Measurements from ENCODE around the gene PLCL1. TPM values are rescaled to one million over a fixed set of nuclear protein-coding genes. Genes with fewer than 3 reads are reported as not detected.
A peak's percentile ranks its signal among the peaks of the same experiment; 100 is the strongest.

Gene PLCL1
- total RNA-seq: 1 to 10 TPM in 1 of 2 donors, under 1 TPM in 1; 0.87 to 1.2 TPM

- Mint-ChIP-seq H3K4me3 (peak within 1 kb of the TSS; percentile 93), H3K27ac (peak within 1 kb of the TSS; percentile 71), H3K9me3 (no peaks in the 10 kb centered on the region), H3K27me3 (no peaks in the 10 kb centered on the region), H3K4me1 (peaks cover 26% of the 10 kb centered on the region), H3K36me3 (ENCODE audit: low read depth) (no peaks in the 10 kb centered on the region)
- ATAC-seq (replicated peaks): peak; percentile 99
These were observed at the start of gene PLCL1 for GRCh38 chr2:197804049-197804757. TSS of gene PLCL1 (plus strand) at chr2:197804593.

GRCh38 chr2:197759013-197759412 lies 45.4 kb upstream of the PLCL1 start:
- no peak for ATAC-seq (replicated peaks)
- H3K27ac Mint-ChIP-seq: no peak overlapping the region
- H3K4me3 Mint-ChIP-seq: no peak overlapping the region
- H3K27me3 Mint-ChIP-seq: peaks cover 6% of the 10 kb centered on the region
- peaks cover 16% of the 10 kb centered on the region for H3K9me3 Mint-ChIP-seq
- H3K4me1 Mint-ChIP-seq: no peaks in the 10 kb centered on the region
- H3K36me3 Mint-ChIP-seq (ENCODE audit: low read depth): no peaks in the 10 kb centered on the region

GRCh38 chr2:197759625-197760292 lies 44.6 kb upstream of the PLCL1 start:
- Mint-ChIP-seq H3K9me3 (peaks cover 16% of the 10 kb centered on the region), H3K36me3 (ENCODE audit: low read depth) (no peaks in the 10 kb centered on the region), H3K4me1 (no peaks in the 10 kb centered on the region), H3K27me3 (peaks cover 8% of the 10 kb centered on the region), H3K4me3 (no peak overlapping the region), H3K27ac (no peak overlapping the region)
- ATAC-seq (replicated peaks): no peak

- ATAC-seq (replicated peaks): no peak
- Mint-ChIP-seq H3K9me3 (peaks cover 16% of the 10 kb centered on the region), H3K36me3 (ENCODE audit: low read depth) (no peaks in the 10 kb centered on the region), H3K4me3 (no peak overlapping the region), H3K27me3 (peaks cover 12% of the 10 kb centered on the region), H3K27ac (no peak overlapping the region), H3K4me1 (no peaks in the 10 kb centered on the region)
These were observed 44.1 kb upstream of the PLCL1 start for GRCh38 chr2:197760293-197760657.

GRCh38 chr2:197777823-197778407 lies 26.5 kb upstream of the PLCL1 start:
- H3K9me3 Mint-ChIP-seq: no peaks in the 10 kb centered on the region
- H3K4me3 Mint-ChIP-seq: no peak overlapping the region
- peaks cover 4% of the 10 kb centered on the region for H3K4me1 Mint-ChIP-seq
- H3K27ac Mint-ChIP-seq: no peak overlapping the region
- H3K36me3 Mint-ChIP-seq (ENCODE audit: low read depth): no peaks in the 10 kb centered on the region
- H3K27me3 Mint-ChIP-seq: no peaks in the 10 kb centered on the region
- ATAC-seq (replicated peaks): no peak

- Mint-ChIP-seq H3K27me3 (peaks cover 3% of the 10 kb centered on the region), H3K36me3 (ENCODE audit: low read depth) (no peaks in the 10 kb centered on the region), H3K9me3 (no peaks in the 10 kb centered on the region), H3K27ac (no peak overlapping the region), H3K4me1 (peaks cover 4% of the 10 kb centered on the region), H3K4me3 (no peak overlapping the region)
- no peak for ATAC-seq (replicated peaks)
These were observed 25.1 kb upstream of the PLCL1 start for GRCh38 chr2:197779261-197779660.

DNA sequence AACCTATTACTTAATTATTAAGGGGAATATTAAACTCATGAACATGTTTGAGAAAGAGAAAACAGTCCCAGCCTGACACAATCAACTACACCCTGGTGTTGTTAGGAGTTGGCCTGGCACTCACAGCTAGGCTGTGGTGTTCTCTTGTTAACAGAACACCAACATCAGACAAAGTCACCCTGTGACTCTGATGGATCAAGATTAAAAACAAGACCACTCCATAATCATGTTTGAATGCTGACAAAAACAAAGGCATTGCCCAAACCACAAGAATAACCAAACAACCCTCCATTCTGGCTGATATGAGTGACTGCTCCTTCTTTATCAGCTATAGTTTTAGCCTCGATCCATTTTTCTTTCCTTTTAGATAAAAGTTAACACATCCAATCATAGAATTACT lies 22.3 kb upstream of the PLCL1 start:
- H3K4me1 Mint-ChIP-seq: peaks cover 4% of the 10 kb centered on the region
- no peak overlapping the region for H3K27ac Mint-ChIP-seq
- peaks cover 3% of the 10 kb centered on the region for H3K27me3 Mint-ChIP-seq
- no peaks in the 10 kb centered on the region for H3K36me3 Mint-ChIP-seq (ENCODE audit: low read depth)
- no peak overlapping the region for H3K4me3 Mint-ChIP-seq
- H3K9me3 Mint-ChIP-seq: no peaks in the 10 kb centered on the region
- peak; percentile 23 for ATAC-seq (replicated peaks)

DNA sequence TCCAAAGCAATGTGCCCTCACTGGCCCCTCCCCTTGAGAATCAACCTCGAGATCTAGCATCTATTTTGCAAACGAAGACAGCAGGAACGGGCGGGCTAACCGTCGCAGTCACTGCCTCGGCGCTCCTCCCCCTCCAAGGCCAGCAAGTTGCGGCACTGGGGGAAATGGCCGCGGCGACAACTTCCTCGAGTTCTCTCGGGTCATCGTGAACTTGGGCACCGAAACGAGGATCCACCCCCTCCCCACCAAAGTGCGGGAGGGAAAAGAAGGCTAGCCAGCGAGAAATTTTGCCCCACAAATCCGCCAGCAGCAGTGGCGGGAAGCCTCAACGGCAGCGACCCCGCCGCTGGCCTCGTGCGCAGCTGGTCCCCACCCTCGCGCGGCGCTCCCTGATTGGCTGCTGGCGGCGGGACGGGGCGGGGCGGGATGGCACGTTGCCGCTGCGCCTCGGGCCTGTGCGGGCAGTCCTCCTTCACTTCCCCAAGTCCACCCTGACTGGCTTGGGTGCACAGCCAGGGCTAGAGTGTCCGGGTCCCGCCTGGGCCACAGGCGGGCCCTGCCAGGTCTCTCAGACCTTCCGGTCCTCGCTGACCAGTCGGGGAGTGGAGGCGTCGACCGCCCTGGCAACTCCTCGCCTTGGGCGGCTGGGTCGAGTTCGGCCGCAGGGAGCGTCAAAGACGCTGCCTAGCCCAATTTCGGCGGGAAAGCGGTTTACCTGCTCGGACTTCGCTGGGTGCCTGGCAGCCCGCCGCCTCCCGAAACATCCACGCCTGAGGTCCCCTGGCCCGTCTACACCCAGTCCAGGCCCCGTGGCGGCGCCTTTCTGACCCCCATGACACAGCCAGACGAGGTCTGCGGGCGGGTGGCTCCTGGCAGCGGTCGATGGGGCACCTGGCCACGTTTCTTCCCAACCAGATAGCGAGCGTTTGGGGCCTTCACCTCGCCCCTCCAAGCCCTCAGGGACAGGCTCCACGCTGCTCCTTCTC lies 19.1 kb upstream of the PLCL1 start, which contains the start of gene BOLL:
TSS of gene BOLL (minus strand) at position 364 of the 986 bp plus-strand sequence. CDS start 3,469 bp downstream, outside the sequence.
- Mint-ChIP-seq H3K4me1 (peaks cover 4% of the 10 kb centered on the region), H3K27me3 (peaks cover 8% of the 10 kb centered on the region), H3K36me3 (ENCODE audit: low read depth) (no peaks in the 10 kb centered on the region), H3K9me3 (no peaks in the 10 kb centered on the region), H3K4me3 (peak within 1 kb of the TSS; percentile 71), H3K27ac (no peak within 1 kb of the TSS)
- peak; percentile 3 for ATAC-seq (replicated peaks)

- Mint-ChIP-seq H3K9me3 (no peaks in the 10 kb centered on the region), H3K27me3 (peaks cover 8% of the 10 kb centered on the region), H3K4me1 (peaks cover 4% of the 10 kb centered on the region), H3K4me3 (peak overlapping the region; percentile 71), H3K36me3 (ENCODE audit: low read depth) (no peaks in the 10 kb centered on the region), H3K27ac (no peak overlapping the region)
- ATAC-seq (replicated peaks): peak; percentile 78
These were observed 18.1 kb upstream of the PLCL1 start for GRCh38 chr2:197786010-197786877.

GRCh38 chr2:197793456-197793855 lies 10.9 kb upstream of the PLCL1 start:
- no peak overlapping the region for H3K4me3 Mint-ChIP-seq
- H3K9me3 Mint-ChIP-seq: no peaks in the 10 kb centered on the region
- H3K27ac Mint-ChIP-seq: no peak overlapping the region
- peaks cover 16% of the 10 kb centered on the region for H3K27me3 Mint-ChIP-seq
- no peak for ATAC-seq (replicated peaks)
- no peaks in the 10 kb centered on the region for H3K4me1 Mint-ChIP-seq
- H3K36me3 Mint-ChIP-seq (ENCODE audit: low read depth): no peaks in the 10 kb centered on the region

GRCh38 chr2:197795277-197795676 lies 9.1 kb upstream of the PLCL1 start:
- ATAC-seq (replicated peaks): peak; percentile 95
- H3K9me3 Mint-ChIP-seq: no peaks in the 10 kb centered on the region
- no peaks in the 10 kb centered on the region for H3K36me3 Mint-ChIP-seq (ENCODE audit: low read depth)

GRCh38 chr2:197798187-197798586 lies 6.2 kb upstream of the PLCL1 start:
- H3K27me3 Mint-ChIP-seq: peaks cover 8% of the 10 kb centered on the region
- no peak for ATAC-seq (replicated peaks)
- no peak overlapping the region for H3K27ac Mint-ChIP-seq
- no peaks in the 10 kb centered on the region for H3K36me3 Mint-ChIP-seq (ENCODE audit: low read depth)
- H3K4me3 Mint-ChIP-seq: no peak overlapping the region
- no peaks in the 10 kb centered on the region for H3K9me3 Mint-ChIP-seq
- no peaks in the 10 kb centered on the region for H3K4me1 Mint-ChIP-seq

More at GRCh38 chr2:197795277-197795676, 9.1 kb upstream of the PLCL1 start:
- H3K4me3 Mint-ChIP-seq: no peak overlapping the region
- H3K27ac Mint-ChIP-seq: no peak overlapping the region
- peaks cover 16% of the 10 kb centered on the region for H3K27me3 Mint-ChIP-seq
- no peaks in the 10 kb centered on the region for H3K4me1 Mint-ChIP-seq

- no peak overlapping the region for H3K4me3 Mint-ChIP-seq
- no peak overlapping the region for H3K27ac Mint-ChIP-seq
- H3K4me1 Mint-ChIP-seq: peaks cover 3% of the 10 kb centered on the region
These were observed 5.3 kb upstream of the PLCL1 start for GRCh38 chr2:197799068-197799467.

More at GRCh38 chr2:197799068-197799467, 5.3 kb upstream of the PLCL1 start:
- Mint-ChIP-seq H3K9me3 (no peaks in the 10 kb centered on the region), H3K27me3 (peaks cover 3% of the 10 kb centered on the region), H3K36me3 (ENCODE audit: low read depth) (no peaks in the 10 kb centered on the region)
- no peak for ATAC-seq (replicated peaks)

Data from activated T-helper 17 cell treated with anti-CD3 and anti-CD28 coated beads, Interleukin-2, amount 50 U/mL, for 72 hours (primary cell).